Natural killer cell (primary cell): ENCODE results near the gene MCCC2. TPM values are rescaled to one million over a fixed set of nuclear protein-coding genes. Genes with fewer than 3 reads are reported as not detected.

Source experiments
- ATAC-seq, 3 donors: fragments of 150-1000 bp in 2 of 3; fragments of 200-7000 bp in 1 of 3; cut with Tn5 transposase; 1 replicate in 1 of 3; 2 replicates in 2 of 3; pipeline ENCODE4 v1.10.0; 2021; ENCODE audit warnings: mild to moderate bottlenecking in 2 of 3, moderate library complexity in 2 of 3
- DNase-seq, 2 donors: peaks; one replicate each; pipeline versions ENCODE4 v3.0.0 to v3.0.0-alpha.2; 2013 to 2021; ENCODE audit warnings: mixed read lengths in 1 of 2
- H3K27ac ChIP-seq: one replicate; pipeline ENCODE4 v1.5.1; 2013; ENCODE audit warnings: mild to moderate bottlenecking, low read length
- H3K27me3 ChIP-seq: one replicate; pipeline ENCODE4 v1.6.1; 2013; ENCODE audit warnings: low read length; ENCODE audit not compliant: control insufficient read depth, insufficient read depth
- H3K36me3 ChIP-seq: one replicate; pipeline ENCODE4 v1.6.1; 2013; ENCODE audit warnings: low read length; ENCODE audit not compliant: control insufficient read depth, insufficient read depth
- H3K4me1 ChIP-seq: one replicate; pipeline ENCODE4 v1.6.1; 2013; ENCODE audit warnings: low read length; ENCODE audit not compliant: control insufficient read depth, insufficient read depth
- H3K4me3 ChIP-seq: one replicate; pipeline ENCODE4 v1.5.1; 2013; ENCODE audit warnings: low read length
- H3K9me3 ChIP-seq: one replicate; pipeline ENCODE4 v1.6.1; 2013; ENCODE audit warnings: low read length; ENCODE audit not compliant: control insufficient read depth, insufficient read depth
- H3K27ac Mint-ChIP-seq, 2 donors: one replicate each; pipeline ENCODE4 v1.8.0; 2022; ENCODE audit warnings: mild to moderate bottlenecking in 2 of 2, mixed read lengths in 2 of 2, moderate library complexity in 1 of 2
- H3K27me3 Mint-ChIP-seq, 2 donors: one replicate each; pipeline ENCODE4 v1.8.0; 2022; ENCODE audit warnings: low read depth in 2 of 2, mixed read lengths in 2 of 2
- H3K36me3 Mint-ChIP-seq: one replicate; pipeline ENCODE4 v1.8.0; 2022; ENCODE audit warnings: mixed read lengths
- H3K4me1 Mint-ChIP-seq, 2 donors: one replicate each; pipeline ENCODE4 v1.8.0; 2022; ENCODE audit warnings: mixed read lengths in 2 of 2
- H3K4me3 Mint-ChIP-seq: one replicate; pipeline ENCODE4 v1.8.0; 2022; ENCODE audit warnings: mild to moderate bottlenecking, moderate library complexity, mixed read lengths
- H3K9me3 Mint-ChIP-seq, 2 donors: one replicate each; pipeline ENCODE4 v1.8.0; 2022; ENCODE audit warnings: mixed read lengths in 2 of 2
- CTCF ChIP-seq: fragments of 200-600 bp; IDR thresholded peaks from one replicate; pipeline ENCODE4 v1.8.0; 2022; ENCODE audit warnings: antibody characterized with exemption
- WGBS: methylation state at CpG from one replicate; pipeline ENCODE4 v1.1.7; 2013; ENCODE audit warnings: missing lambda C conversion rate; ENCODE audit not compliant: insufficient coverage; 5-methylcytosine and 5-hydroxymethylcytosine counted together
- intact Hi-C: fragments of 100-400 bp; cut with micrococcal nuclease; formaldehyde crosslinking; loops from one replicate; pipeline ENCODE4 v1.14.2; 2022
- total RNA-seq, 4 donors: library from RNA; stranded (reverse); fragments of 120-200 nt in 1 of 4; gene quantifications; one replicate each; pipeline versions ENCODE4 v1.2.3 to v1.2.4, GENCODE V29; 2013 to 2022

The MCCC2 gene
- total RNA-seq, 3 donors from 2014 or later (not counting 1 experiment from before 2014, with no cell fraction given): 23.3 to 35.2 (median 32.5) TPM

- H3K9me3 Mint-ChIP-seq: no peaks in the 10 kb centered on the region
- DNase-seq (no peak), ATAC-seq (no peak)
- peaks cover 2 to 26% of the 10 kb centered on the region in 2 donors for H3K27me3 Mint-ChIP-seq
- H3K4me1 ChIP-seq: no peaks in the 10 kb centered on the region
- no peaks in the 10 kb centered on the region for H3K4me1 Mint-ChIP-seq
- no peaks in the 10 kb centered on the region for H3K27me3 ChIP-seq
- H3K4me3 Mint-ChIP-seq: no peak overlapping the region
- no peaks in the 10 kb centered on the region for H3K9me3 ChIP-seq
- no peak overlapping the region for H3K27ac Mint-ChIP-seq
- H3K36me3 ChIP-seq: no peaks in the 10 kb centered on the region
- 71% methylated on average over 2 of the region's 4 CpGs for WGBS
- H3K27ac ChIP-seq: no peak overlapping the region
- TF ChIP-seq CTCF: no peak
- H3K4me3 ChIP-seq: no peak overlapping the region
- no peaks in the 10 kb centered on the region for H3K36me3 Mint-ChIP-seq
- intact Hi-C loops: no loop called here
Observed at GRCh38 chr5:71703941-71704340, 116.8 kb downstream of the MCCC2 start.

GRCh38 chr5:71705421-71705820, 118.3 kb downstream of the MCCC2 start:
- Histone ChIP-seq H3K4me1 (no peaks in the 10 kb centered on the region), H3K36me3 (no peaks in the 10 kb centered on the region), H3K4me3 (no peak overlapping the region), H3K9me3 (no peaks in the 10 kb centered on the region), H3K27me3 (no peaks in the 10 kb centered on the region), H3K27ac (no peak overlapping the region)
- DNase-seq (no peak), ATAC-seq (no peak)
- Mint-ChIP-seq H3K27ac (no peak overlapping the region), H3K4me3 (no peak overlapping the region), H3K4me1 (no peaks in the 10 kb centered on the region), H3K9me3 (no peaks in the 10 kb centered on the region), H3K27me3 (peaks cover 2 to 33% of the 10 kb centered on the region in 2 donors), H3K36me3 (no peaks in the 10 kb centered on the region)
- no peak for TF ChIP-seq CTCF
- intact Hi-C loops: no loop called here
- 83% methylated on average over 5 of the region's 5 CpGs for WGBS

GRCh38 chr5:71706906-71707305, 119.8 kb downstream of the MCCC2 start:
- Mint-ChIP-seq H3K4me1 (no peaks in the 10 kb centered on the region), H3K36me3 (no peaks in the 10 kb centered on the region), H3K27ac (no peak overlapping the region), H3K27me3 (peaks cover 5 to 39% of the 10 kb centered on the region in 2 donors), H3K9me3 (no peaks in the 10 kb centered on the region), H3K4me3 (no peak overlapping the region)
- no peak overlapping the region for H3K27ac ChIP-seq
- ATAC-seq: no peak
- H3K9me3 ChIP-seq: no peaks in the 10 kb centered on the region
- no peak for TF ChIP-seq CTCF
- 88% methylated on average over 3 of the region's 3 CpGs for WGBS
- H3K36me3 ChIP-seq: no peaks in the 10 kb centered on the region
- H3K27me3 ChIP-seq: no peaks in the 10 kb centered on the region
- intact Hi-C loops: no loop called here
- H3K4me3 ChIP-seq: no peak overlapping the region
- no peaks in the 10 kb centered on the region for H3K4me1 ChIP-seq
- no peak for DNase-seq

Other genes starting within 250 kb of the MCCC2 start
- gene BDP1, start 131.7 kb upstream of the MCCC2 start, total RNA-seq: 10 to 100 TPM; 45.1 to 46.2 (median 45.8) TPM
- gene CARTPT, start 131.9 kb downstream of the MCCC2 start, total RNA-seq: not detected